HL-60 (cell line): ENCODE results near the gene APOD.
"Not testable (repeated sequence)": the region's sequence is repeated elsewhere in the genome, so short reads cannot be mapped to it uniquely, and the experiment has no call there.

Experiments used
- DNase-seq, 2 experiments: peaks; one replicate each; pipeline ENCODE4 v3.0.0-alpha.2; 2010 to 2020; ENCODE audit warnings: low read depth in 1 of 2, low spot score in 1 of 2
- H3K27ac ChIP-seq: fragments of 250-450 bp; sonication (Bioruptor Pico); replicated peaks from 2 replicates; pipeline ENCODE4 v1.5.1; 2020; ENCODE audit warnings: mild to moderate bottlenecking, moderate library complexity
- H3K27me3 ChIP-seq: fragments of 250-450 bp; sonication (Bioruptor Pico); 2 replicates; pipeline ENCODE4 v1.5.1; 2021; ENCODE audit warnings: mild to moderate bottlenecking, moderate library complexity; ENCODE audit not compliant: insufficient read depth, poor library complexity, severe bottlenecking
- H3K4me3 ChIP-seq: replicated peaks from 2 replicates; pipeline ENCODE4 v1.5.1; 2011; ENCODE audit warnings: mild to moderate bottlenecking, control low read depth, low read length; ENCODE audit not compliant: insufficient read depth
- GABPA ChIP-seq: IDR thresholded peaks from 2 replicates; pipeline ENCODE4 v1.6.1; 2012; ENCODE audit warnings: low read depth
- SPI1 ChIP-seq: IDR thresholded peaks from 2 replicates; pipeline ENCODE4 v1.6.1; 2012; ENCODE audit warnings: low read depth, mild to moderate bottlenecking, borderline replicate concordance
- long read RNA-seq: library from polyadenylated mRNA; unstranded; transcript quantifications from one replicate; pipeline ENCODE4 v2.0.0, GENCODE V29; 2020
- TF ChIP-seq, protein P1 (sequence below): IDR thresholded peaks from 2 replicates; pipeline ENCODE4 v1.6.1; 2012; ENCODE audit warnings: low read depth; ENCODE audit not compliant: insufficient replicate concordance
- TF ChIP-seq, protein P2 (sequence below): IDR thresholded peaks from one replicate; pipeline ENCODE4 v1.5.1; 2011; ENCODE audit warnings: low read length, control low read depth, inconsistent platforms; ENCODE audit not compliant: insufficient read depth

APOD gene
- long read RNA-seq, result 0 reads

DNA sequence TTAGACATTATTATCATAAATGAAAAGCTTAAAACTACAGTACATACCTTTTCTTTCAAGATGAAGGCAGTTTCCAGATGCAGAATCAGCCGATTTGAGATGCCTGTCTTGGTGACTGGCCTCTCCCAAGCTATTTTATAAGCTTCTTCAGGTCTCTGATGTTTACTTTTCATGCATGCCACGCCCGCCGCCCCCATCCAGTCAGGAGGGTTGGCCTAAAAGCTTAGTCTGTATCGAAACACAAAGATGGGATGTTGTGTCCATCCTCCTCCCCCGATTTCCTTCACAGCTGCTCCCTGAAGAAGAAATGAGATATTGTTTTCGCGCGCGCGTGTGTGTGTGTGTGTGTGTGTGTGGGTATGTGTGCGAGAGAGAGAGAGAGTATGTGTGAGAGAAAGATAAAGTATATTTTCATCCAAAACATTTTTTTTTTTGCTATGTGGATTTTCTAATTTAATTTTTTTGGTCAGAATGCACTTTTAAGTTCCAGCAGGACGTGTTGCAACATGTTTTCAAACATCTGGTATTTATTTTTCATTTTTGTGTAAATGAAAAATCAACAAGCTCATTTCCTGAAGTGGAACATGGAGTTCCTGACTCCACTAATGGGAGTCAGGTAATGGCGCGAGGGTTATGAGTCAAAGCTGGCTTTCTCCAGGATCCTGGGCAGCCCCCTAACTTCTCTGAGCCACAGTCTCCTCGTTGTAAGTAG lies at the start of gene APOD:
Gene APOD, minus strand, starts transcription at position 110 of the 712 bp plus-strand sequence. CDS start 4,479 bp downstream, outside the sequence.
- TF ChIP-seq GABPA, result no peak
- TF ChIP-seq, protein P1, sequence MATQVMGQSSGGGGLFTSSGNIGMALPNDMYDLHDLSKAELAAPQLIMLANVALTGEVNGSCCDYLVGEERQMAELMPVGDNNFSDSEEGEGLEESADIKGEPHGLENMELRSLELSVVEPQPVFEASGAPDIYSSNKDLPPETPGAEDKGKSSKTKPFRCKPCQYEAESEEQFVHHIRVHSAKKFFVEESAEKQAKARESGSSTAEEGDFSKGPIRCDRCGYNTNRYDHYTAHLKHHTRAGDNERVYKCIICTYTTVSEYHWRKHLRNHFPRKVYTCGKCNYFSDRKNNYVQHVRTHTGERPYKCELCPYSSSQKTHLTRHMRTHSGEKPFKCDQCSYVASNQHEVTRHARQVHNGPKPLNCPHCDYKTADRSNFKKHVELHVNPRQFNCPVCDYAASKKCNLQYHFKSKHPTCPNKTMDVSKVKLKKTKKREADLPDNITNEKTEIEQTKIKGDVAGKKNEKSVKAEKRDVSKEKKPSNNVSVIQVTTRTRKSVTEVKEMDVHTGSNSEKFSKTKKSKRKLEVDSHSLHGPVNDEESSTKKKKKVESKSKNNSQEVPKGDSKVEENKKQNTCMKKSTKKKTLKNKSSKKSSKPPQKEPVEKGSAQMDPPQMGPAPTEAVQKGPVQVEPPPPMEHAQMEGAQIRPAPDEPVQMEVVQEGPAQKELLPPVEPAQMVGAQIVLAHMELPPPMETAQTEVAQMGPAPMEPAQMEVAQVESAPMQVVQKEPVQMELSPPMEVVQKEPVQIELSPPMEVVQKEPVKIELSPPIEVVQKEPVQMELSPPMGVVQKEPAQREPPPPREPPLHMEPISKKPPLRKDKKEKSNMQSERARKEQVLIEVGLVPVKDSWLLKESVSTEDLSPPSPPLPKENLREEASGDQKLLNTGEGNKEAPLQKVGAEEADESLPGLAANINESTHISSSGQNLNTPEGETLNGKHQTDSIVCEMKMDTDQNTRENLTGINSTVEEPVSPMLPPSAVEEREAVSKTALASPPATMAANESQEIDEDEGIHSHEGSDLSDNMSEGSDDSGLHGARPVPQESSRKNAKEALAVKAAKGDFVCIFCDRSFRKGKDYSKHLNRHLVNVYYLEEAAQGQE, result no peak
- TF ChIP-seq, protein P2, sequence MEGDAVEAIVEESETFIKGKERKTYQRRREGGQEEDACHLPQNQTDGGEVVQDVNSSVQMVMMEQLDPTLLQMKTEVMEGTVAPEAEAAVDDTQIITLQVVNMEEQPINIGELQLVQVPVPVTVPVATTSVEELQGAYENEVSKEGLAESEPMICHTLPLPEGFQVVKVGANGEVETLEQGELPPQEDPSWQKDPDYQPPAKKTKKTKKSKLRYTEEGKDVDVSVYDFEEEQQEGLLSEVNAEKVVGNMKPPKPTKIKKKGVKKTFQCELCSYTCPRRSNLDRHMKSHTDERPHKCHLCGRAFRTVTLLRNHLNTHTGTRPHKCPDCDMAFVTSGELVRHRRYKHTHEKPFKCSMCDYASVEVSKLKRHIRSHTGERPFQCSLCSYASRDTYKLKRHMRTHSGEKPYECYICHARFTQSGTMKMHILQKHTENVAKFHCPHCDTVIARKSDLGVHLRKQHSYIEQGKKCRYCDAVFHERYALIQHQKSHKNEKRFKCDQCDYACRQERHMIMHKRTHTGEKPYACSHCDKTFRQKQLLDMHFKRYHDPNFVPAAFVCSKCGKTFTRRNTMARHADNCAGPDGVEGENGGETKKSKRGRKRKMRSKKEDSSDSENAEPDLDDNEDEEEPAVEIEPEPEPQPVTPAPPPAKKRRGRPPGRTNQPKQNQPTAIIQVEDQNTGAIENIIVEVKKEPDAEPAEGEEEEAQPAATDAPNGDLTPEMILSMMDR, result no peak
- no peak for TF ChIP-seq SPI1
- Histone ChIP-seq H3K27me3 (peaks cover 22% of the 10 kb centered on the region), H3K4me3 (no peak within 1 kb of the TSS), H3K27ac (no peak within 1 kb of the TSS)
- DNase-seq, result no peak

DNA sequence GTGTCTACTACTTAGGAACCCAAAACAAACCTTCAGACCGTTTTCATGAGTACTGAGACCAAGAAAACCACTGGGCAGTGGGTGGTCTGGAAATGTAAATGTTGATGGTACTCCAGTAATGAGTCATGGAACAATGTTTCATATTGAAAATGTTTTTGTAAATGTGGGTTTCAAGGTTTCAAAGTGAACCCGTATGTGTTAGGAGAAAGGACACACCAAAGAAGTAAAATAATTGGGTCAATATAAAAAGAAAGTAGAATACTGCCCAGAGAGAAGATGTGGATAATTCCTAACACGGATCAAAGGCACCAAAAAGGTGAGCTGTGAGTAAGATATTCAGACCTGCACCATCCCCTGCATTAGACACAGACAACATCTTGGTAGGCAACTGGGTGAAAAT lies 49.6 kb upstream of the APOD start:
- not testable (repeated sequence) for DNase-seq, H3K27ac ChIP-seq, H3K4me3 ChIP-seq, H3K27me3 ChIP-seq

DNA sequence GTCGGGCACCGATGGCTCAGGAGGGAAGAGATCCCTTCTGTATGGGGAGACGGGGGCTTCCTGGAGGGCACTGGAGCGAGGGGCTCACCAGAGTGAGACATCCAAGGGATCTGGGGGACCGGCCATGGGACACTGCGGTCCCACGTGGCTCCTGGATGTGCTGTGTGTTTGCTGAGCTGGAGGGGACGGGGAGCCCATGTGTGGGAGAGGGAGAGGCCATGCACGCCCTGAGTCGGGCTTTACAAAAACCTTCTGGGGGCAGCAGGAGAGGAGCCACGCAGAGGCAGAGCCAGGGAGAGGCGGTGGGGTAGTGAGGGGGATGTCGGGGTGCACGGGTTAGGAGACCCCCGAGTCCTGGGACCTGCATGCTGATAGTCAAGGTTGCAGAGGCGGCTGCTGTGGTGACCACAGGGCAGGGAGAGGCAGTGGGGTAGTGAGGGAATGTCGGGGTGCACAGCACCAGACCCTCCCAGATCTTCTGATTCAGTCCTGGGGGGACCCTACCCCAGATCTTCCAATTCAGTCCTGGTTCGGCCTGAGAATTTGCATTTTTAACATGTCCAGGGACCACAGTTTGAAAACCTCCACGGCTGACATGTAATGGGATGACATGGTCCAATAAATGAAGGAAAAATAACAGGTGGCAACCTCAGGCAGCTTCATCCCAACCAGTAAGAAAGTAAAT lies 48.9 kb upstream of the APOD start:
- H3K27me3 ChIP-seq, H3K27ac ChIP-seq: not testable (repeated sequence)

DNA sequence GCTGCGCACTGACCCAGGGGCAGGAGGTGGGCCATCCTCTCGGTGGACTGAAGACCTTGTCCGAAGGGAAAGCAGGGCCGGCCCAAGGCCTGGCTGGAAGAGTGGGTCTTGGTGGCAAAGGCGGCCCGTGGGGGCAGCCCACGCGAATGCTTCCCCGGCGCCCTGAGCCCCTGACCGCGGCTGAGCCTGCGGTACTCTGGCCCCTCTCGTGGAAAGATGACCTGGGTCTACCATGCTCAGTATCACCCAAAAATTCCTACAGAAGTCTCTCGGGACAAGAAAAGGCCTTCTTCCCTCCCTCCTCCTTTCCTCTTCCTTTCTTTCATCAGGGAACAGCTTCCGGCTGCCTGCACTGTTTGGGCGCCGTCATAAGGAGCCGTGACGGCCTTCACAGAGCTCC lies 48.3 kb upstream of the APOD start:
- DNase-seq, H3K4me3 ChIP-seq, H3K27ac ChIP-seq: not testable (repeated sequence)

More for the DNA sequence above, 48.9 kb upstream of the APOD start:
- not testable (repeated sequence) for H3K4me3 ChIP-seq, DNase-seq

DNA sequence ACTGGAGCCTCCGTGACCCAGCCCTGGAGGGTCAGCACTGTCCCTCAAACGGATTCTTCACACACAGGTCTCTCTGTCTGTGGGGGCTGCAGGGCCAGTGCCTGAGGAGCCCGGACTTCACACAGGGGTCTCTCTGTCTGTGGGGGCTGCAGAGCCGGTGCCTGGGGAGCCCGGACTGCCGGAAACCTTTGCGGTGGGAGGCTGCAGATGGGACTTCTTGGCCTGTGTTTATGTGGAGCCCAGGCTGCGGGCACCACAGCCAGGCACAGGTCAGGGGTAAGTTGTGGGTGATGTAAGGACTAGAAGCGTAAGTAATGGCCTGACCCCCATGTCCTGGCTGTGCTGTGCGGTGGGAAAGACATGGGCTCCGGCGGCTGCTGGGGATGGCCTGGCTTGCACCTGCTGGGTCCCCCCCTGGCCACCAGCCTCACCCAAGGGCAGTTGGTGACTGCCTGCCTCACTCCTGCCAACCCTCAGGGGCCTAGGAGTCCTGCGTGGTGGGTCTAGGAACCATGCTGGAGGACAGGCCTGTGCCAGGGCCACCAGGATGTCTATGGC lies 47.3 kb upstream of the APOD start:
- H3K4me3 ChIP-seq, DNase-seq, H3K27me3 ChIP-seq, H3K27ac ChIP-seq: not testable (repeated sequence)

More for the DNA sequence above, 48.3 kb upstream of the APOD start:
- not testable (repeated sequence) for H3K27me3 ChIP-seq

DNA sequence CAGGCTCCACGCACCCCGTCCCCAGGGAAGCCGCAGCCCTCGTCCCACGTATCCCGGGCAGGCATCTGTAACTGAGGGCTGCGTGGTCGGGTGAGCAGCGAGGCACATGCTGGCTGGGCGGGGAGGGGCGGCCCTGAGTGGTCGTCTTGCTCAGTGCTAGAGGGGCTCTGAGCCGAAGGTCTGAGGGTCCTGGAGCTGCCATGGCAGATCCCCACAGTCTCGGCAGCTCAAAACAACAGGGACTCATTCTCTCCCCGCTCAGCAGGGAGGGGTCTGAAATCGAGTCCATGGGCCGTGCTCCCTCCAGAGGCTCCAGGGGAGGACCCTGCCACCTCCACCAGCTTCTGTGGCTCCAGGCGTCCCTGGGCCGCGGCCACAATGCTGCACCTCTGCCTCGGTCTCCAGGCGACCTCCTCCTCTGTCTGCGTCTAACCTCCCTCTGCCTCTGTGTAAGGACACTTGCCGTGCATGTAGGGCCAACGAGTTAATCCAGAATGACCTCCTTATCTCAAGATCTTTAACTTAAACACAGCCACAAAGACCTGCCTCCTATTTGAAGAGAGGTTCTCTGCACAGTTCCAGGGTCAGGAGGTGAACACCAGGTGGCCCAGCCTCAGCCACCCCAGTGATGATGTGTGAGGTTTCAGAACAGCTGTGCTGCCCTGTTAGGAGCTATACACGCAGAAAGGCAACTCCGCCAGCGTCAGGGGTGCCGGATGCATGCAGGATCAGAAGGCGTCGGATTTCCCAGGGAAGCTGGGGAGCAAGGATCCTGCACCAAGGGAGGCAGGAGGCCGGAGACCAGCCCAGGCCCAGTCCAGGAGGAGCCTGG lies 46.6 kb upstream of the APOD start:
- H3K27ac ChIP-seq, H3K4me3 ChIP-seq, DNase-seq, H3K27me3 ChIP-seq: not testable (repeated sequence)

DNA sequence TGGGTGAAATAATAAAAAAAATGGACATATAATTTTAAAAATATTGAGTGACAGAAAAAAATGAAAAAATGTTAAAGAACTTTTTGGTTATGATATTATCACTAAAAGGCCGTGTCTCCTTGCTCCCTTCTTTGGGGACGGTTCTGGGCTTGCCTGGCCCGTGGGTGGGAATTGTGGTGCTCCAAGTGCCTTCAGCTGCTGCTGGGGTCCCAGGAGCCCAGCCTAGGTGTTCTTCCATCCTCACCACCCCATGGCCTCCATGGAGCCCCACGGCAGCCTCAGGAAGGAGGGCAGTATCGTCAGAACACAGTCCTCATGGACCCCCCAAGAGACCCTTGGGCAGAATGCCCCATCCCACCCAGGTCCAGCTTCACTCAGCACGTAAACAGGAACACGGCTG lies 45.9 kb upstream of the APOD start:
- H3K27ac ChIP-seq, H3K4me3 ChIP-seq, DNase-seq, H3K27me3 ChIP-seq: not testable (repeated sequence)

DNA sequence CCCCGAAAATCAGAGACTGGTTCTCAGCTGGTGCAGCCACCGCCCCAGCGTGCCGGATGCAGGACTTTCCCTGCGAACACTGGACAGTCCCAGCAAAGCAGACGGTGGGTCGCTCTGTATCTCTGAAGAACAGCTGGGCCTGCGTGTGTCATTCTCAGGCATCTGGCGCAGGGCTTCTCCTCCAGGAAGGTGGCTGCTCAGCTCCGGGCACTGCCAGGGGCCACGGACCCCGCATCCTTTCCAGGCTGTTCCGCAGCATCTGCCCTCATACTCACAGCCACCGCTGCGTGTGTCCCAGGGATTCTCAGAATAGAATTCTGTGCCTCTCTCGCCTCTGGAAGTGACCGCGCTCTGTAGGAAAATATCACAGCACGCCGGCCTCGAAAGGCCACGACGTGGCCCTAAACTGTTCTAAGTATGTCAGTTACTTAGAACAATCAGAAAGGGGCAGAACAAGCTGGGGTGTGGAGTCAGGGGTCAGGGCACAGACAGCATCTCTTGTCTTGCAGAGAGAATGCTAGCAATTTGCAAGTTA lies 44.7 kb upstream of the APOD start:
- not testable (repeated sequence) for H3K4me3 ChIP-seq, DNase-seq, H3K27ac ChIP-seq, H3K27me3 ChIP-seq

DNA sequence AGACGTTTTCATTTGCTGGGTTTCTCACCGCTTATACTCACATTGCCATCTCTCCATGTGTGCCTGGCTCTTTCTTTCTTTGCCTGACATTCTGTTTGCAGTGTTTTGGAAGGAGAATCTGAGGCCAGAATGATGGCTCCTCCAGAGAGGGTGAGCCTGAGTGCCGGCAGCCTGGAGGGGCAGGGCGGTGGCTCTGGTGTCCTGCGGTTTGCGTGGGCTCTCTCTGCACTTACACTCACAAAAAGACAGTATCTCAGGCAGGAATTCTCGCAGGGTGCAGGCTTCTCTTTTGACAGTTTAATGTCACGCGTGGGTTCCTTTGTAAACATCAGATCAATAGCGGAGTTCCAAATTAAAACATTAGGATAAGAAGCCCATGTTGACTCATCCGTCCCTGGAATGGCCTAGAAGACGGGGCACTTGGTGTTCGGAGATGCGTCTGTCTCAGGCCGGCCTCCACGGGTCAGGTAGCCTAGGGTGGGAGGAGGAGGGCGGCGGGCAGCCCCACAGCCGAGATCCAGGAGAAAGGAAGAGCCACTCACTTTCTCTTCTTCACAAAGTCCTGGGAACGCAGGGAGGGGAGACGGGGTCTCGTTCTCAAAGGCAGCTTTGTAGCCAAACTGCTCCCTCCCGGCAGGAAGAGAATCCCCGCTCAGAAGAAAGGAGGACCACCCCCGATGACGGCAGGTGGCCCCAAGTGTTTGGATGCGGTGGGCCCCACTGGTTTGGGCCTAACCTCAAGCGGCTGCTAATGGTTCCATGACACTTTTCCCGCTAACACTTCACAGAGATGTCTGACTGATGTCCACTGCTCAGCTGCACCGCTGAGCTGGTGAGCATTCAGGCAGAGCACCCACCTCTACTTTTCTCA lies 44.0 kb upstream of the APOD start:
- H3K4me3 ChIP-seq, H3K27ac ChIP-seq, DNase-seq, H3K27me3 ChIP-seq: not testable (repeated sequence)
